Right lobe of liver (tissue), 6 donors: Measurements from ENCODE around the gene BTN3A1. TPM values are rescaled to one million over a fixed set of nuclear protein-coding genes. Genes with fewer than 3 reads are reported as not detected.
"Not testable (repeated sequence)": the region's sequence is repeated elsewhere in the genome, so short reads cannot be mapped to it uniquely, and the experiment has no call there.

Experiments used
- ATAC-seq, 4 donors: fragments of 200-7000 bp; cut with Tn5 transposase; one replicate each; pipeline ENCODE4 v1.9.1; 2020; ENCODE audit warnings: mild to moderate bottlenecking in 4 of 4, moderate library complexity in 4 of 4
- DNase-seq, 3 donors: peaks; one replicate each; pipeline ENCODE4 v3.0.0-alpha.2; 2020
- H3K27ac ChIP-seq, 3 donors: fragments of 200-600 bp; one replicate each; pipeline ENCODE4 v1.8.0; 2022
- H3K27me3 ChIP-seq, 2 donors: fragments of 200-600 bp; one replicate each; pipeline ENCODE4 v1.8.0; 2022
- H3K36me3 ChIP-seq, 4 donors: fragments of 200-600 bp; sonication (generic) in 1 of 4; one replicate each; pipeline versions ENCODE4 v1.5.1 to v1.8.0; 2017 to 2022; ENCODE audit warnings: control low read depth in 1 of 4
- H3K4me1 ChIP-seq, 4 donors: fragments of 200-600 bp; sonication (generic) in 1 of 4; one replicate each; pipeline versions ENCODE4 v1.5.1 to v1.8.0; 2017 to 2022; ENCODE audit warnings: control low read depth in 1 of 4
- H3K4me3 ChIP-seq, 3 donors: fragments of 200-600 bp; one replicate each; pipeline ENCODE4 v1.8.0; 2022
- H3K9me3 ChIP-seq, 4 donors: fragments of 200-600 bp; sonication (generic) in 1 of 4; one replicate each; pipeline versions ENCODE4 v1.5.1 to v1.8.0; 2017 to 2022; ENCODE audit warnings: control low read depth in 1 of 4
- CTCF ChIP-seq, 4 donors: fragments of 200-600 bp in 3 of 4; fragments of 450-650 bp in 1 of 4; IDR thresholded peaks; one replicate each; pipeline versions ENCODE4 v1.5.1 to v1.8.0; 2016 to 2022; ENCODE audit warnings: antibody characterized with exemption in 4 of 4, mild to moderate bottlenecking in 2 of 4
- POLR2A ChIP-seq: fragments of 450-650 bp; IDR thresholded peaks from one replicate; pipeline ENCODE4 v1.6.1; 2017; ENCODE audit warnings: antibody characterized with exemption, mild to moderate bottlenecking
- WGBS: methylation state at CpG from one replicate; pipeline ENCODE4 v1.1.6; 2018; ENCODE audit warnings: low coverage, low lambda C conversion rate; ENCODE audit not compliant: insufficient coverage; ENCODE audit errors: missing lambda C conversion rate; 5-methylcytosine and 5-hydroxymethylcytosine counted together
- intact Hi-C, 2 donors: fragments of 100-400 bp; cut with DNase I; formaldehyde crosslinking; loops; one replicate each; pipeline versions ENCODE4 v1.11.2 to v1.14.1; 2022
- total RNA-seq, 6 experiments: library from RNA; depleted of rRNA in 2 of 6; stranded (reverse); fragments of >200 nt in 2 of 6; fragmentation: NEBNext Ultra II Directional in 3 of 6; extraction: Animal tissue kit (Norgen Biotek cat#: 25700) in 3 of 6; gene quantifications; one replicate each; pipeline versions ENCODE4 v1.1.0 to v1.2.4, GENCODE V29; 2016 to 2023
- donor health status: DM: no; HTN: yes; CAD: no.
- donor health status: DM: no; HTN: no; CAD: no.
- donor health status: DM: no; HTN: no; CAD: no.
- donor health status: DM: no; HTN: yes; CAD: no.
- donor health status: DM: no; HTN: yes; CAD: no.

BTN3A1 gene
- total RNA-seq, 6 experiments from 2014 or later, result 9.0 to 15.9 (median 10.6) TPM

GRCh38 chr6:26415036-26415614 is 13.1 kb downstream of the BTN3A1 start:
- no peak overlapping the region for H3K27ac ChIP-seq
- no peak for TF ChIP-seq POLR2A
- TF ChIP-seq CTCF (IDR thresholded peaks at IDR 0.05), result no peak
- no peaks in the 10 kb centered on the region for H3K9me3 ChIP-seq
- ATAC-seq, result no peak
- intact Hi-C loops, result no loop called here
- no peaks in the 10 kb centered on the region for H3K27me3 ChIP-seq
- H3K4me1 ChIP-seq, result peaks cover 0 to 4% (median 0%) of the 10 kb centered on the region in 4 donors
- 78% methylated on average over 1 of the region's 1 CpG for WGBS
- no peak for DNase-seq
- H3K4me3 ChIP-seq, result no peak overlapping the region
- H3K36me3 ChIP-seq, result peaks cover 0 to 13% (median 2%) of the 10 kb centered on the region in 4 donors

DNA sequence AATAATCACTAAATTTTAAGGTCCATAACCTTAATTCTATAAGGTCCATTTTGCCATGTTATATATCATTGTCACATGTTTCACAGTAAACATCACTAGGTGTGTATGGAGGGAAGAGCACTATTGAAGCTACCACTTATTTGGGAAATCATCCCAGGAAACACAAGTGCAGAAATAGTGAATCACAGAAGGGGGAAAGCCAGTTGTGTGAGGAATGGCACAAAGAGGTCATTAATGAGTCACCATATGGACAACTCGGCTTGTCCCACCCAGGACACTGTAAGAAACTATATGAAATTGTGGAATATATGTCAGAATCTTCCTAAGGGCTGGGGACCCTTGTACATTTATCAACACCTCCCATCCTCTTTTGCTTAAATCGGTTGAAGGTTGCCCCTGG is 13.7 kb downstream of the BTN3A1 start:
- Histone ChIP-seq H3K4me3 (no peak overlapping the region), H3K9me3 (no peaks in the 10 kb centered on the region), H3K4me1 (peaks cover 0 to 7% (median 0%) of the 10 kb centered on the region in 4 donors), H3K27ac (no peak overlapping the region), H3K27me3 (no peaks in the 10 kb centered on the region), H3K36me3 (peaks cover 0 to 12% (median 2%) of the 10 kb centered on the region in 4 donors)
- ATAC-seq (no peak), DNase-seq (no peak)
- 100% methylated on average over 2 of the region's 2 CpGs for WGBS
- TF ChIP-seq CTCF (IDR thresholded peaks at IDR 0.05) (no peak), POLR2A (no peak)
- intact Hi-C loops, result no loop called here

GRCh38 chr6:26416288-26416687 is 14.2 kb downstream of the BTN3A1 start:
- Histone ChIP-seq H3K27me3 (no peaks in the 10 kb centered on the region), H3K4me1 (peaks cover 0 to 9% (median 0%) of the 10 kb centered on the region in 4 donors), H3K27ac (no peak overlapping the region), H3K36me3 (peaks cover 0 to 7% (median 2%) of the 10 kb centered on the region in 4 donors), H3K4me3 (no peak overlapping the region), H3K9me3 (no peaks in the 10 kb centered on the region)
- no peak for DNase-seq
- ATAC-seq, result no peak
- intact Hi-C loops, result no loop called here
- WGBS, result no CpG with 5 or more reads among the region's 1 CpG
- no peak for TF ChIP-seq CTCF (IDR thresholded peaks at IDR 0.05)
- TF ChIP-seq POLR2A, result no peak

- H3K36me3 ChIP-seq, ATAC-seq, H3K27ac ChIP-seq, H3K27me3 ChIP-seq, H3K4me3 ChIP-seq, H3K9me3 ChIP-seq, DNase-seq, intact Hi-C loops: not testable (repeated sequence)
- WGBS, result no CpG with 5 or more reads among the region's 2 CpGs
- H3K4me1 ChIP-seq, result peaks cover 0 to 13% (median 0%) of the 10 kb centered on the region in 4 donors
Measured at GRCh38 chr6:26418077-26418476, 16.0 kb downstream of the BTN3A1 start.

DNA sequence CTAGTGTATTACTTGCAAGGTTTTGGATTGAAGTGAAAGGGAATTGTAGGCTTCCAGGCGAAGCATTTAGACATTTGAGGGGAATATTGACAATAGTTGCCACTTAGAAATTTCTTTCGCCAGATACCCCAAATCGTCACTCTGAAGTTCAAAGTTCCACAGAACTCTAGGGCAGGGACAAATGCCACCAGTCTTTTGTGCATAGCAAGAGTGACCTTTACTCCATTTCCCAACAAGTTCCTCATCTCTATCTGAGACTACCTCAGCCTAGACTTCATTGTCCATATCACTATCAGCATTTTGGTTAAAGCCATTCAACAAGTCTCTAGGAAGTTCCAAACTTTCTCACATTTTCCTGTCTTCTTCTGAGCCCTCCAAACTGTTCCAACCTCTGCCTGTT is 16.7 kb downstream of the BTN3A1 start:
- DNase-seq, H3K4me3 ChIP-seq, H3K9me3 ChIP-seq, H3K27ac ChIP-seq, intact Hi-C loops, H3K27me3 ChIP-seq, ATAC-seq, H3K36me3 ChIP-seq: not testable (repeated sequence)
- 47% methylated on average over 3 of the region's 3 CpGs for WGBS
- H3K4me1 ChIP-seq, result peaks cover 0 to 13% (median 0%) of the 10 kb centered on the region in 4 donors
